Measurements from ENCODE around the gene PCID2.
"Not testable (repeated sequence)": the region's sequence is repeated elsewhere in the genome, so short reads cannot be mapped to it uniquely, and the experiment has no call there.

The PCID2 gene

DNA sequence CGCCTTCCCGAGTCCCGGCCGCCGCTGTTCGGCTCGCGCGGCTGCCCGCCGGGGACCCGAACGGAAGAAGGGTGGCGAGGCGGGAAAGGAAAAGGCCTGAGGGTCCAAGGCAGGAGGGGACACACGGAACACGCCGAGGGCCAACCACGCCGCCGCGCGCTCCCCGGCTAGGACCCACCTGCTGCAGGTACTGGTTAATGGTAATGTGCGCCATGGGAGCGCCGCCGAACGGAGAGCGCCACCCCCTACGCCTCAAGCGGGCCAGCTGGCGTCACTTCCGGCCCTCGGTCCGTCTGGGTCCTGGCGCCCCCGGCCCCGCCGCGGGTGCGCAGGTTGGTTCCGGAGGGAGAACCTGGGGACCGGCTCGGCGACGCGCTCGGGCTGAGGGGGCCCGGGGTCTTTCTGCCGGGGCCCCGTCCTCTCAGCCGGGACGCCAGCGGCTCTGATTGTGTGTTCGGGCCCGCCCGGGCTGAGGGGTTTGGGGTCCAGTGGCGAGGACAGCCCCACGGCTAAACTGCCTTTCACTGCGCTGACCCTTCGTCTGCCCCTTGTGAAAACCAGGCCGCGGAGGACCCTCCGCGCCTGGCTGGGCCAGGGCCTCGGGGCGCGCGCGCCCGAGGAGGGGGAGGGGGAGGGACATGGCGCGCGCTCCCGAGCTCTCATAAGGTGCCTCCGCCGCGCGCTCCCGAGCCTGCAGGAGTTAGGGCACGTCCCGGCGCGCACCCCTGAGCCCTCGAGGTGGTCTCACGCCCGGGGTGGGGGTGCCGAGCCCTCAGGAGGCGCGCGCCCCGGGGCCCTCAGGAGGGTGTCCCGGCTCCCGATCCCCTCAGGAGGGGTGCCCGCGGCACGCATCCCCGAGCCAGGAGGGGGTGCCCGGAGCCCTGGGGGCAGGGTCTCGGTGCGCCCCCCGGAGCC lies at the start of gene PCID2:
TSS of gene PCID2 (minus strand) at position 249 of the 915 bp plus-strand sequence. CDS start at position 214, 35 bp downstream.
- Histone ChIP-seq H3K9ac (ENCODE audit: low read length) (peak within 1 kb of the TSS; percentile 92), H3K79me2 (ENCODE audit: insufficient read depth, low read length) (peaks cover 87% of the 10 kb centered on the region), H3K4me2 (ENCODE audit: low read depth, low read length, poor library complexity, severe bottlenecking) (peak within 1 kb of the TSS; percentile 93), H3K27me3 (ENCODE audit: low read length) (no peaks in the 10 kb centered on the region), H3K9me2 (replicated peaks; ENCODE audit: insufficient read depth, low read length) (no peaks in the 10 kb centered on the region), H3F3A (ENCODE audit: insufficient read depth) (peaks cover 10% of the 10 kb centered on the region), H3K9me3 (ENCODE audit: insufficient read depth, low read length) (no peaks in the 10 kb centered on the region), H2AFZ (ENCODE audit: low read depth, low read length, severe bottlenecking) (peak within 1 kb of the TSS; percentile 84), H4K20me1 (ENCODE audit: low read depth, low read length) (peaks cover 15% of the 10 kb centered on the region; the same call in 1 of the 2 replicates), H3K27ac (ENCODE audit: low read depth, low read length) (peak within 1 kb of the TSS; percentile 89), H3K4me3 (ENCODE audit: insufficient read depth, low read length, poor library complexity, severe bottlenecking) (peak within 1 kb of the TSS; percentile 74), H3K36me3 (ENCODE audit: low read length) (peaks cover 6% of the 10 kb centered on the region; the same call in 1 of the 2 replicates)
- no peak for TF ChIP-seq EZH2phosphoT487 (conservative IDR thresholded peaks at IDR 0.05; ENCODE audit: low read length)

DNA sequence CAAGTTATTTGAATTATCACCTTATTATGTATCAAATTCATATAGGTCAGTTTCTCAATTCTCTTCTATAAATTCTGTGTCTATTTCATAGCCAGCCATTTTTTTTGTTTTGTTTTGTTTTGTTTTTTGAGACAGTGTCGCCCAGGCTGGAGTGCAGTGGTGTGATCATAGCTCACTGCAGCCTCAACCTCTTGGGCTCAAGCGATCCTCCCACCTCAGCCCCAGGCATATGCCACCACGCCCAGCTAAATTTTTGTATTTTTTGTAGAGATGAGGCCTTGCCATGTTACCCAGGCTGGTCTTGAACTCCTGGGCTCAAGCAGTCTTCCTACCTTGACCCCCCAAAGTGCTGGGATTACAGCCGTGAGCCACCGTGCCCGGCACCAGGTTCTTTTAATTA lies 49.4 kb upstream of the PCID2 start:
- H4K20me1 ChIP-seq (ENCODE audit: low read depth, low read length); H3K79me2 ChIP-seq (ENCODE audit: insufficient read depth, low read length); H3K4me3 ChIP-seq (ENCODE audit: insufficient read depth, low read length, poor library complexity, severe bottlenecking); H3K27ac ChIP-seq (ENCODE audit: low read depth, low read length); H3K9me3 ChIP-seq (ENCODE audit: insufficient read depth, low read length); H3K27me3 ChIP-seq (ENCODE audit: low read length); H3F3A ChIP-seq (ENCODE audit: insufficient read depth); H3K9ac ChIP-seq (ENCODE audit: low read length); H3K9me2 ChIP-seq (replicated peaks; ENCODE audit: insufficient read depth, low read length); H2AFZ ChIP-seq (ENCODE audit: low read depth, low read length, severe bottlenecking); H3K4me2 ChIP-seq (ENCODE audit: low read depth, low read length, poor library complexity, severe bottlenecking): not testable (repeated sequence)
- H3K36me3 ChIP-seq (ENCODE audit: low read length) = peaks cover 44% of the 10 kb centered on the region

DNA sequence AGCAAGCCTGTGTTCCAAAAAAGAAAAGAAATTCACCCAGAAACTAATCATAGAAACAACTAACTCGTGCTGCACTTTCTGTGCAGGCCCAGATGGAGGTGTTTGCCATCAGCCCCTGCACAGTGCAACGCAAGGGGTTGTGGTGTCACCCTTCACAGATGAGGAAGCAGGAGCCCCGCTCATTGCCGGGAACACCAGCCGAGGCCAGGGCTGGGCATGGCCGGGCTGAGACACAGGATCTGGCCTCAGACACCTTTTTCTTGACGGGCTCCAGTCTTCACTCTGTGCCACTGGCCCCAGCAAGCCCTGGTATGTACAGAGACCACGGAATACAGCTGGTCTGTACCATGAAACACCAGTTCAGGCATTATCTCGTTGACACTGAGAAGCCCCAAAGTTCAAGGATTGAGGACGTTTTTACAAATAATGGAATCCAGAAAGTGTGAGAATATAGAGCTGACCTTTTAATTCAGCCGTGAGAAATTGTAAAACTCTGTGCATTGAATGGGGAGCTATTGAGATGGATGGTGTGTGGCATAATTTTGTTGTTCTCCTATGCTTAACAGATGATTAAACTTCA lies 44.1 kb upstream of the PCID2 start:
- H3K9me3 ChIP-seq (ENCODE audit: insufficient read depth, low read length) = no peaks in the 10 kb centered on the region
- H2AFZ ChIP-seq (ENCODE audit: low read depth, low read length, severe bottlenecking) = no peak overlapping the region
- no peaks in the 10 kb centered on the region for H3K27me3 ChIP-seq (ENCODE audit: low read length)
- H3K79me2 ChIP-seq (ENCODE audit: insufficient read depth, low read length) = no peaks in the 10 kb centered on the region
- no peak overlapping the region for H3K4me3 ChIP-seq (ENCODE audit: insufficient read depth, low read length, poor library complexity, severe bottlenecking)
- no peaks in the 10 kb centered on the region for H3F3A ChIP-seq (ENCODE audit: insufficient read depth)
- no peak overlapping the region for H3K9ac ChIP-seq (ENCODE audit: low read length)
- H3K9me2 ChIP-seq (replicated peaks; ENCODE audit: insufficient read depth, low read length) = no peaks in the 10 kb centered on the region
- no peak for TF ChIP-seq EZH2phosphoT487 (conservative IDR thresholded peaks at IDR 0.05; ENCODE audit: low read length)
- TF ChIP-seq, protein P1, sequence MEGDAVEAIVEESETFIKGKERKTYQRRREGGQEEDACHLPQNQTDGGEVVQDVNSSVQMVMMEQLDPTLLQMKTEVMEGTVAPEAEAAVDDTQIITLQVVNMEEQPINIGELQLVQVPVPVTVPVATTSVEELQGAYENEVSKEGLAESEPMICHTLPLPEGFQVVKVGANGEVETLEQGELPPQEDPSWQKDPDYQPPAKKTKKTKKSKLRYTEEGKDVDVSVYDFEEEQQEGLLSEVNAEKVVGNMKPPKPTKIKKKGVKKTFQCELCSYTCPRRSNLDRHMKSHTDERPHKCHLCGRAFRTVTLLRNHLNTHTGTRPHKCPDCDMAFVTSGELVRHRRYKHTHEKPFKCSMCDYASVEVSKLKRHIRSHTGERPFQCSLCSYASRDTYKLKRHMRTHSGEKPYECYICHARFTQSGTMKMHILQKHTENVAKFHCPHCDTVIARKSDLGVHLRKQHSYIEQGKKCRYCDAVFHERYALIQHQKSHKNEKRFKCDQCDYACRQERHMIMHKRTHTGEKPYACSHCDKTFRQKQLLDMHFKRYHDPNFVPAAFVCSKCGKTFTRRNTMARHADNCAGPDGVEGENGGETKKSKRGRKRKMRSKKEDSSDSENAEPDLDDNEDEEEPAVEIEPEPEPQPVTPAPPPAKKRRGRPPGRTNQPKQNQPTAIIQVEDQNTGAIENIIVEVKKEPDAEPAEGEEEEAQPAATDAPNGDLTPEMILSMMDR (IDR thresholded peaks at IDR 0.05; ENCODE audit: insufficient read depth, low read length, poor library complexity, severe bottlenecking) = no peak
- no peak overlapping the region for H3K27ac ChIP-seq (ENCODE audit: low read depth, low read length)
- H4K20me1 ChIP-seq (ENCODE audit: low read depth, low read length) = no peaks in the 10 kb centered on the region
- peaks cover 19% of the 10 kb centered on the region; the same call in 1 of the 2 replicates for H3K36me3 ChIP-seq (ENCODE audit: low read length)
- H3K4me2 ChIP-seq (ENCODE audit: low read depth, low read length, poor library complexity, severe bottlenecking) = no peak overlapping the region

DNA sequence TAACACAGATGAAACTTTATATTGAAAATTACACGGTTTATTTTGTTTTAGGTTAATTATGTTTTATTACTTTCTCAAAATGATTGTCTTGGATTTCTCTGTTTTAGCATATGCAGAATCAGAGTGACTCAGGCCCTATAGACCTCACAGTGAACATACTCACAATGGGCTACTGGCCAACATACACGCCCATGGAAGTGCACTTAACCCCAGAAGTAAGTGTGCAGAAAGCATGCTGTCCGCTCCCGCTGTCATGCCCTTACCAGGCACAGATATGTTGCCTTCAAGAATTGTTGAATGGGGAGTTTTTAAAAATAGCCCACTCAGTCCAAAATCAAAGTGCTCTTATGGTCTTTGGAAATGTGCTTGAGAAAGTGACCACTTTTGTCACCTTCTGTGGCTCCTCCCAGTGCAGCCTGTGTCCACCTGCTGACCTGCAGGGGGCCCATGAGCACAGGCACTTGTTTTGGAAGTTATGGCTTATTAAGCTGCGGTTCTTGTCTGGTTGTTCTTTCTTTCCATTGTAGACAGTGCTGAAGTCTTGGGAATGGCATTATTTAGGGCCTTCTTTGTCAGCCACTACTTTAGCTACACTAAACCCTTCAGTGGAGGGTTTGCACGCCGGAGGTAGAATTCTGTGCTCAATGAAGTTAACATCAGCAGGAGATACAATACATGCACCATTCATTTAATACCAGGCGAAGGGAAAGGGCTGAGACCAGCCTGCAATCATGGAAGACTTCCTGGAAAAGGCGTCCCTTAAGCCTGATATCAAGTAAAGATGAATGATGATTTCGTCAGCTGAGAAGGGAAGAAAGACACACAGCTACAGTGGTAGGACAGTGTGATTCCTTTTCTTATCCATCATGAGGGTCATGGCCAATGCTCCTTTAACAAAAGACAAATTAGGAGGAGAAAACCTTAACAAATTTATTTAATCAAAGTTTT lies 37.7 kb upstream of the PCID2 start:
- Histone ChIP-seq H3K9me3 (ENCODE audit: insufficient read depth, low read length) (no peaks in the 10 kb centered on the region), H3K36me3 (ENCODE audit: low read length) (peaks cover 25% of the 10 kb centered on the region; the same call in 1 of the 2 replicates), H2AFZ (ENCODE audit: low read depth, low read length, severe bottlenecking) (no peak overlapping the region), H3K27ac (ENCODE audit: low read depth, low read length) (no peak overlapping the region), H3K9ac (ENCODE audit: low read length) (no peak overlapping the region), H3K9me2 (replicated peaks; ENCODE audit: insufficient read depth, low read length) (no peaks in the 10 kb centered on the region), H3K79me2 (ENCODE audit: insufficient read depth, low read length) (no peaks in the 10 kb centered on the region), H3K4me3 (ENCODE audit: insufficient read depth, low read length, poor library complexity, severe bottlenecking) (no peak overlapping the region), H3K4me2 (ENCODE audit: low read depth, low read length, poor library complexity, severe bottlenecking) (no peak overlapping the region), H3K27me3 (ENCODE audit: low read length) (no peaks in the 10 kb centered on the region), H3F3A (ENCODE audit: insufficient read depth) (no peaks in the 10 kb centered on the region), H4K20me1 (ENCODE audit: low read depth, low read length) (no peaks in the 10 kb centered on the region)
- TF ChIP-seq, protein P1 (IDR thresholded peaks at IDR 0.05; ENCODE audit: insufficient read depth, low read length, poor library complexity, severe bottlenecking) = no peak
- TF ChIP-seq EZH2phosphoT487 (conservative IDR thresholded peaks at IDR 0.05; ENCODE audit: low read length) = no peak
